Measurements from ENCODE around the gene TPGS1. TPM values are rescaled to one million over a fixed set of nuclear protein-coding genes. Genes with fewer than 3 reads are reported as not detected.

TPGS1 gene
- total and polyA plus RNA-seq, 2 of the 8 experiments (the other 6 are each of a cell fraction or from before 2014, with no cell fraction given): 9.1 to 10.6 TPM

DNA sequence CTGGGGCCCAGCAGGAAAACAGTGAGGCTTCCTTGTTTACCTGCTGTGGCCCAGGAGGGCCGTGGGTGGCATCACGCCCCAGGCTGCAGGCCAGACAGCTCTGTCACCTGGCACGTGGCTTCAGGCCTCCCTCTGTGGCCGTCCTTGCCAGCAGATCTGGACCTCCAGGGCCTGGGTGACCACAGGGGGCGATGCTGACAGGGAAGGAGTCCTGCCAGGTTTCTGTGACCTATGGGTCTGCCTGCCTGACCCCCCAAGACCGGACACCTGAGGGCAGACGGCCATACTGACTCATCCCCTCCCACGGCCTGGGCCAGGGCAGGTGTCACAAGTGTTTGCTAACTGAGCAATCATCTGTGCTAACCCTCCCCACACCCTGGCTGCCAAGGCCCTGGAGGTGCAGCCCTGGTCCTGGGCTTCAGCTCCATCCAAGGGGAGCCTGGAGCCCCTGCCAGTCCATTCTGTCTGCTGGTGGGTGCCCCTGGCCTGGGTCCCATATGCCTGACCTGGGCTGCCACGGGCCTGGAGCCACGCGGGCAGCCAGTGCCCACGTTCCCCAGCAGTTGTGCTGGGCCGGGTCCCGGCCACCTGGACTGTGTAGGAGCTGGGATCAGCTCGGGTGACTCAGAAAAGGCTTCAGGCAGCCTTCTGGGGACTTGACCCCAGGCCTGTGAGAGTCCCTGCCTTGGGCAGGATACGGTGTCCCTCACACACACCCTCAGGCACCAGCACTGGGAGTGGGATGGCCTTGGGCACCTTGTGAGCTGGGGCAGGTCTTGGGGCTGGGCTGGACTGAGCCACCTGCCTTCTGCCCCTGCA, 27.9 kb downstream of the TPGS1 start:
- H3K23ac ChIP-seq (ENCODE audit: insufficient read length): no peak overlapping the region
- peaks cover 0 to 10% (median 8%) of the 10 kb centered on the region in 4 experiments; a peak in 6 of 7 replicates for H3K4me1 ChIP-seq (replicated peaks in 1 of 4; ENCODE audit: control insufficient read depth in 3 of 4, insufficient read depth in 4 of 4, low read length in 3 of 4)
- no peak overlapping the region for H2BK20ac ChIP-seq (ENCODE audit: low read length)
- no peak for DNase-seq (ENCODE audit: low read depth in 1 of 2, low spot score in 2 of 2)
- no peak overlapping the region for H4K91ac ChIP-seq (replicated peaks; ENCODE audit: insufficient read length, low read length)
- ChIA-PET POLR2A (ENCODE audit: partially characterized antibody) (interaction anchor here (0.9 kb wide), 1 partner anchor 9 kb away, joined by 3 read pairs; the partner anchor contains the start of gene GZMM), CTCF (ENCODE audit: partially characterized antibody) (no interaction called here)
- H3K18ac ChIP-seq (ENCODE audit: extremely low read depth, low read length): no peak overlapping the region
- H3K4ac ChIP-seq (replicated peaks; ENCODE audit: insufficient read length, low read depth, low read length): no peak overlapping the region
- H3K4me2 ChIP-seq (ENCODE audit: insufficient read depth in 1 of 2, low read depth in 2 of 2, low read length in 2 of 2): no peak overlapping the region
- H3K9ac ChIP-seq (replicated peaks in 1 of 4; ENCODE audit: extremely low read depth in 1 of 4, low read depth in 3 of 4, low read length in 3 of 4): peak overlapping the region in 1 of 4 experiments; percentile 45; a peak in 1 of 7 replicates
- H3K79me1 ChIP-seq (ENCODE audit: low read depth, low read length): peaks cover 24% of the 10 kb centered on the region
- H2BK120ac ChIP-seq (replicated peaks; ENCODE audit: low read depth, low read length): no peak overlapping the region
- no peak overlapping the region for H3K4me3 ChIP-seq (ENCODE audit: extremely low read depth in 1 of 4, insufficient read depth in 2 of 4, low read depth in 3 of 4, low read length in 4 of 4)
- no peak overlapping the region for H2AK5ac ChIP-seq (ENCODE audit: low read depth, low read length)
- no peak overlapping the region for H3K56ac ChIP-seq (replicated peaks; ENCODE audit: insufficient read length, low read depth, low read length)
- H3K14ac ChIP-seq (ENCODE audit: insufficient read length): no peak overlapping the region
- no peak overlapping the region for H2BK5ac ChIP-seq (ENCODE audit: low read depth, low read length)
- 84% methylated on average over 16 of the region's 16 CpGs; no CpG with 5 or more reads in 1 of the 2 experiments for WGBS, 2 experiments (ENCODE audit: extremely low coverage in 1 of 2, insufficient coverage in 1 of 2, insufficient read length in 1 of 2, insufficient replicate concordance in 2 of 2, low coverage in 1 of 2, low lambda C conversion rate in 2 of 2, missing lambda C conversion rate in 1 of 2)
- peaks cover 8 to 32% (median 21%) of the 10 kb centered on the region in 4 experiments; a peak in 6 of 8 replicates for H3K36me3 ChIP-seq (ENCODE audit: control insufficient read depth in 2 of 4, insufficient read depth in 4 of 4, low read length in 3 of 4)
- H2BK12ac ChIP-seq (ENCODE audit: low read depth, low read length): no peak overlapping the region
- peaks cover 5% of the 10 kb centered on the region; the same call in 1 of the 2 replicates for H3K23me2 ChIP-seq (ENCODE audit: low read depth, low read length)
- no peak overlapping the region for H2BK15ac ChIP-seq (ENCODE audit: low read length)
- no peak overlapping the region for H4K5ac ChIP-seq (ENCODE audit: insufficient read length, low read depth, low read length)
- H4K8ac ChIP-seq (ENCODE audit: extremely low read depth, insufficient read depth, low read length): no peak overlapping the region; the same call in 1 of the 2 replicates
- peak overlapping the region; percentile 45; the same call in 1 of the 2 replicates for H3K27ac ChIP-seq (ENCODE audit: low read depth, low read length)
- H3K9me3 ChIP-seq (ENCODE audit: insufficient read depth in 2 of 2, low read depth in 1 of 2, low read length in 1 of 2): no peaks in the 10 kb centered on the region
- peaks cover 0 to 40% of the 10 kb centered on the region in 2 experiments; a peak in 2 of 4 replicates for H3K79me2 ChIP-seq (ENCODE audit: control insufficient read depth in 1 of 2, insufficient read depth in 2 of 2, low read length in 2 of 2)
- peaks cover 22 to 34% of the 10 kb centered on the region in 2 experiments for H4K20me1 ChIP-seq (replicated peaks in 1 of 2; ENCODE audit: control insufficient read depth in 1 of 2, insufficient read depth in 2 of 2, low read length in 2 of 2)
- H2AFZ ChIP-seq (ENCODE audit: low read length): no peak overlapping the region
- FAIRE-seq: no peak
- H3K27me3 ChIP-seq (replicated peaks in 1 of 4; ENCODE audit: control insufficient read depth in 3 of 4, extremely low read depth in 1 of 4, insufficient read depth in 3 of 4, low read length in 3 of 4): no peaks in the 10 kb centered on the region
- TF ChIP-seq HDAC6 (IDR thresholded peaks at IDR 0.05; ENCODE audit: low read depth, low read length): no peak
- no peak for TF ChIP-seq CBX5 (IDR thresholded peaks at IDR 0.05; ENCODE audit: low read depth, low read length)
- no peak for TF ChIP-seq SIRT6 (IDR thresholded peaks at IDR 0.05; ENCODE audit: low read length)
- no peak for TF ChIP-seq SRF (IDR thresholded peaks at IDR 0.05; ENCODE audit: low read depth, low read length)
- no peak for TF ChIP-seq ZNF274 (IDR thresholded peaks at IDR 0.05; ENCODE audit: borderline replicate concordance, extremely low read depth, low read length)
- TF ChIP-seq SUZ12 (IDR thresholded peaks at IDR 0.05; ENCODE audit: low read length): no peak
- TF ChIP-seq POLR2A (IDR thresholded peaks at IDR 0.05; ENCODE audit: control extremely low read depth in 1 of 2, low read depth in 2 of 2, low read length in 2 of 2): no peak
- no peak for TF ChIP-seq SP4 (IDR thresholded peaks at IDR 0.05; ENCODE audit: low read length)
- TF ChIP-seq ATF2 (IDR thresholded peaks at IDR 0.05; ENCODE audit: low read length): no peak
- TF ChIP-seq ATF3 (IDR thresholded peaks at IDR 0.05; ENCODE audit: insufficient read depth, low read depth, low read length): no peak
